ELR (cell line): ENCODE data around the gene SPATA17.
A peak's percentile ranks its signal among the peaks of the same experiment; 100 is the strongest.

Experiments
- DNase-seq: peaks from one replicate; pipeline ENCODE4 v3.0.0-alpha.2; 2015; ENCODE audit warnings: low read depth

Gene SPATA17

DNA sequence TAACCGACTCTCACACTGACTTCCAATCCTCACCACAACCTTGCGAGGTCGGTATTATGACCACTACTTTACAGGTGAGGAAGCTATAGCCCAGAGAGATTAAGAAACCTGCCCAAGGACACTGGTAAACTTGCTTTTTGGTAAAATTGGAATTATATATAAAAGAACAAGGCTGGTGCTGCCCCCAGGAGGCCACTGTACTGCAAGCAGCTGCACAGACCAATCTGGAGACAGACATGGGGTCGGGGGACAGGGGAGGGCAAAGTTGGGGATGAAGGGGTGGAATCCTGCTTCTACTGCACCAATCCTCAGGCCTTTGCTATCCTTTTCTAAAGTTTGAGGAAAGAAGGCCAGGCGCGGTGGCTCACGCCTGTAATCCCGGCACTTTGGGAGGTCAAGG lies 280.8 kb downstream of the SPATA17 start:
- DNase-seq = peak; percentile 41

DNA sequence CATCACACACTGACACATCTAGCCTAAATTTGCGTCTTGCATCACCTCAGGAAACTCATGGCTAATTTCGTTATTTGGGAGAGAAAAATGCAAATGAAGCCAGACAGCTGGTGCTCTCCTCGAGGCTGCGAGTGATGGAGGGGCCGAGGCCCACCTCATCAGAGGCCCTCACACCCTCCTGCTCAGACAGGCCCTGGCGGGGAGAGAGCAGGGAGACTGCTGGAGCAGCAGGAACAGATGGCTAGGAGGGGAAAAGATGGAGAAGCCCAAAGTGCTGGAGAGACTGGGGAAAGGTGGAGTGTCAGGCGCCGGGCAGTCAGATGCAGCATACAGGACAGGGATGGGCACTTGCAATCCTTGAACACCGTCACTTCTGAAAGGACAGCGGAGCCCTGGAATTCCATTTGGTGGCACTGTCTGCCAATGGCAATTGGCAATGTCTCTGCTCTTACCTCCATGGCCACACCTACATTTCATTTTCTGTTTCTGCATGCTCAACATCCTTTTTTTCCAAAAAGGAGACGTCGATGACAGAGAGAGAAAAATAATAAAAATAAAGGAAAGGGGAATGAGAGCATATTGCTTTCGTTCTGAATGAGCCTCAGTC lies 286.2 kb downstream of the SPATA17 start:
- no peak for DNase-seq

DNA sequence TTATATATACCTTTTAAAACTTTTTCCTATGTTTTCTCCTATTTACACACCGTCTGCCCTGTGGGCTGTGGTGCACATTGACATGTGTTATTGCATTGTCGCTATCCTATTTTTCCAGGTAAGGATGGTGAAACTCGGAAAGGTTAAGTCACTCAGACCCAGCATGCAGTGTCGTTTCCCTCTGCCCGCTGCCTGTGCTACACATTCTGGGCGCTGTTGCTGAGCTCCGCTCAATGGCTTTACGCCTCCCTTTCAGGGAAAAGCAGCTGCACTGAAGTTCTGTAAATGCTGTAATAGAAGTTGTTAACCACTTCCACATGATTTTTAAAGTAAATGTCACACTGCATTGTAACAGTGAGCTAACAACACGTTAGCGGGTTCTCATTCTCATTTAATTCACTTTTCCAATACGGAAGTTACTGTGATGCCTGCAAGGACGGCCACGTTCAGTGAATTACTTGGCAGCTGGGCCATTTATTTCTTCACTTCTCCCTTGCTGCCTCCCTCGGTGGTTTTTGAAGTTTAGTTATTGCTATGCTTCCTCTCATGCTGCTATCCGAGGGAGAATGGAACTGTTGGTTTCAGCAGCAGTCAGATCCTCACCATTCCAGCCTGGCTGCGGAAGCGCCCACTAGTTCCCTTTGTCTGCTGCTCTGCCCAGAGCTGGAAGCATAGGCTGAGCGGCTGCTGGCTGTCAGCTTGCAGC lies 288.7 kb downstream of the SPATA17 start:
- DNase-seq = no peak
